Inflammatory macrophage (primary cell): ENCODE results near the gene ABLIM2.

ENCODE experiments used
- DNase-seq, 2 donors: peaks; one replicate each; pipeline ENCODE4 v3.0.0-alpha.2; 2020 to 2022

Gene ABLIM2

DNA sequence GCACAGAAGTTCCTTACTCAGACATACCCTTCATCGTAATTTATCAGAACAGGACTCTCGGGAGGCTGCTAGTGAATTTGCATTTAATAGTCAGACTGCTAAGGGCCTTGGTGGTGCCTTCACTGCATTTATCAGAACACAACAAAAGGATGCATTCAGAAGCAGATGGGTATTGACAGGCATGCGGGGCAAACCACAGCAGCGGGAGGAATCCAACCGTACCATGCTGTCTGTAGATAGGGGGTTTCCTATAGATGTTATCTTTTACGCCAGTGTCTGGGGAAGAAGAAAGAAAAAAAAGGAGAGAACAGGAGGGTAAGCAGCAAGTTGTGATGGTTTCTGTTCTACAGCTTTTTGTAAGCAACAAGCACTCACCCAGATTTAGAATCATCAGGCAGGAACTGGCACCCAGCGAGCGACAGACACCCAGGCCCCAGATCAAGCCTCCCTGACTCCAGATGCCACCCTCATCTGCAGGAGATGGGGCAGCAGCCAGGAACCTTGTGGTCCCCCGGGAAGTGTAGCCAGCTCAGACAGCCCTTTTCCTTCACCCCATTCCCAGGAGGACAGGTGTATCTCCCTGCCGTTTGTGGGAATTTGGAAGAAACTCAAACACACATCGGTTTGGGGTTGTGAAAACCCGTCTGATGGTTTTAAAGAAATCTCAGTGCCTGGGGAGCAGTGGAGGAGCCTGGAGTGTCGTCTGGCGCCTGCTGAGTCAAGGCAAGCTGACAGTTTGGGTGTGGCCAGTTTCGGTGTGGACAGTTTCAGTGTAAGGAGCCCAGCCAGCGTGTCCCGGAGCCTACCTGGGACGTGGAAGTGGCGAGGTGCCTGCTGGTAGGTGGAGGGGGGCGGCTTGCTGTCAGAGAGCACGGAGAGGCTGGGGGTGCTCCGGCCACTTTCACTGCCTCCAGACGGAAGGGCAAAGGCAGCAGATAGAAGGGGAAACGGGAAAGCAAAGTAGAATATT lies 138.9 kb downstream of the ABLIM2 start:
- no peak for DNase-seq

- DNase-seq, result no peak
Observed at GRCh38 chr4:8016527-8016926, 142.1 kb downstream of the ABLIM2 start.

GRCh38 chr4:8015512-8015911 lies 143.1 kb downstream of the ABLIM2 start:
- no peak for DNase-seq

DNA sequence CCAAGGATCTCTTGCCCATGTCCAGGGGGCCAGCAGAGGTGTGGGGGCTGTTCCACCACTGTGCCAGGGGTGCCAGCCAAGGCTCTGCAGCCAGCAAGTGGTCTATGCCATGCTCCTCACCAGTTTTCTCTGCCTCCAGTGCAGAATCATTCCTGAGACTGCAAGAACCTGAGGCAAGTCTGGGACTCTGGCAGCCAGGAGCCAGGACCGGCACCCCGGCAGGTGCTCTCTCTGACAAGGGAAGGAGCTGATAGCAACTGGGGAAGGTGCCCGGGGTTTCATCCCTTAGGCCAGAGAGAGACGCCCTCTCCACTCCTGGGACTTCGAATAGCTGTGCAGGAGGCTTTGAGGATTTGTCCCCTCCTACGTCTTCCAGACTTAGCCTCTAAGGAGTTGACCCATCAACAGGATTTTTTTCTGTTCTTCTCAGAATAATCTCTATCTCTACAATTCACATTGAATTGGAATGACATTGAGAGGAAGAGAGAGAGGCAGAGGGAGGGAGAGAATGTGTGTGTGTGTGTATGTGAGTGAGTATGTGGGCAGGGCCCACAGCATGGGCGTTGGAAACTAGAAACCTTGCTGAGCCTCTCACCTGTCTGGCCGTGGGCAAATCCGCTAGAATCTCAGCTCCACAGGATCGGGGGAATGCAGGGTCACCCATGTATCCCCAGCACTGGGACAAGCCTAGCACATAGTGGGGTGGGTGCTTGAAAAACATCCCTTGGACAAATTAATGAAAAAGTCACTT lies 144.5 kb downstream of the ABLIM2 start:
- no peak for DNase-seq

DNA sequence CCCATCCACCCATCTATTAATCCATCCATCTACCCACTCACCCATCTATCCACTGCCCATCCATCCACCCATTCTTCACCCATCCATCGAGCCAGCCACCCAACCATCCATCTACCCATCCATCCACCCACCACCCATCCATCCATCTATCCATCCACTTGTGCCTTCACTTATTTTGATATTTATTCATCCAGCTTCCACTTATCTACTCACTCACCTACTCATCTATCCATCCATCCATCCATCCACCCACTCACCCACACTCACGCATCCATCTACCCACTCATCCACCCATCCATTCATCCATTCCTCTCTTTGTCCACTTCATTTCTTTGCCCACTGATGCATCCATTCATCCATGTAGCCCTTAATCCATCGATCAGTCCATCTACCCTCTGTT lies 146.1 kb downstream of the ABLIM2 start:
- no peak for DNase-seq

- DNase-seq, result no peak
Observed at GRCh38 chr4:8010618-8011017, 148.0 kb downstream of the ABLIM2 start.

GRCh38 chr4:8009710-8010511 lies 148.7 kb downstream of the ABLIM2 start:
- DNase-seq, result no peak

DNA sequence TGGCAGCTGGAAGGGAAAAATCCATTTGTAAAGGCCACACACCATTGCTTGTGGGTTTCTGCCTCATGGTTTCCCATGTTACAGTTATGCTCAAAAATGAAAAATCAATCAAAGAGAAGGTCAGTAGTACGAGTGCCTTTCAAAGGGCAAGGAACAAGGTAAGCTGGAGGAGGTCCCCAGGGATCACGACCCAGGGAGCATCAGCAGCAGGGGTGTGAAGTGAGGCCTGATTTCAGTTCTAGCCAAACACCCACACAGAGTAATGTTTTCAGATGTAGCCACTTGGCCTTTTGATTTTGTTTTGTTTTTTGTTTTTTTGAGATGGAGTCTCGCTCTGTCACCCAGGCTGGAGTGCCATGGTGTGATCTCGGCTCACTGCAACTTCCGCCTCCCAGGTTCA lies 149.5 kb downstream of the ABLIM2 start:
- DNase-seq, result no peak

GRCh38 chr4:8008391-8008790 lies 150.2 kb downstream of the ABLIM2 start:
- no peak for DNase-seq

DNA sequence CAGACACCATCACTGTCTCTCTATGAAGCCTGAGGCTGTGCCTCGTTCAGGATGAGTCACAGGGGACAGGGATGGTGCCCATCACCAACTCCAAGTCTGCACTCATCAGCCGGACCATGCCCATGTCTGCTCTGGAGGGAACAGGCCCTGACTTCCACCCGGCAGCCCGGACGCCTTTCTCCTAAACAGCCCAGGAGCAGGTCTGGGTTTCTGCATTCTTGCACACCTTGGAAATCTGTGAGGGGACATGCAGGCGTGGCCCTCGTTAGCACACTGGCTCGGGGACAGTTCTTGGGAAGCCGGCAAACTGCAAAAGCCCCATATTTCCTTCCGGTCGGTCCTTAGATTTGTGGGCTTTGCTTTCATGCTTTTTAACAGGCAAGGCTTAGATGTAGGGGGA lies 151.0 kb downstream of the ABLIM2 start:
- no peak for DNase-seq

GRCh38 chr4:8006471-8006870 lies 152.1 kb downstream of the ABLIM2 start:
- DNase-seq, result no peak

GRCh38 chr4:8005814-8006215 lies 152.8 kb downstream of the ABLIM2 start:
- DNase-seq, result no peak

DNA sequence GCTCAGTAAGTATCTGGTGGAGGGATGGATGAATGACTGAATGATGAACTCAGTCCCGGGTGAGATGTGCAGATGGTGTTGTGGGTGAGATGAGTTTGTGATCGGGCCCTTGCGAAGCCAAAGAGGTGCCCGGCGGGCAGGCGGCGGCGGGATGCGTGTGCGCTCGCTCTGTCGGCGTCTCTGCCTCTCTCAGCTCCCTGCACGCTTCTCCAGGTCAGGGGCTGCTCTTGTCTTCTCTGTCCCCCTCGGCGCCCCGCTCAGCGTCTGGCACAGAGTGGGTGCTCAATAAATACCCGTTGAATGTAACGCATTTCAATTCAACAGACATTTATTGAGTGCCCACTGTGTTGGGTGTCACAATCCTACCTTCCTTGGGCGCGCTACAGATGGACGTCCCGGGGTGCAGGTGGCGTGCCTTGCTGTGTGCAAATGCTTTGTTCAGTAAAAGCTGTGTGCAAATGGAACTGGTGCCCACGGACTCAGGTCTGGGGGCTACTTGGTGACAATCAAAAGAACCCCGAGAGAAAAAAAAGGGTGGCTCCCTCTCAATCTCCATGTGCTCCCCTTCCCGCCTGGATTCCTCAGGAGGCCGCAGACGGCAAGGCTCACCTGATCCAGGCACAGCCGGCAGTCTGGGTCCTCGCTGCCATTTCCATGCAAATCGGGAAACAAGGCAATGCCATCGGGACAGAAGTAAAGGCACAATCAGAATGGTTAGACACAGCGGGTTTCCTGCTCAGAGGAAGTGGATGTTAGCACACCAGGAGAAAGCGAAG lies 153.4 kb downstream of the ABLIM2 start:
- no peak for DNase-seq

- no peak for DNase-seq
Observed at GRCh38 chr4:8004066-8004465, 154.5 kb downstream of the ABLIM2 start.

GRCh38 chr4:8002525-8003309 lies 155.9 kb downstream of the ABLIM2 start:
- no peak for DNase-seq

GRCh38 chr4:8001564-8002355 lies 156.9 kb downstream of the ABLIM2 start:
- no peak for DNase-seq

GRCh38 chr4:8000721-8001491 lies 157.7 kb downstream of the ABLIM2 start:
- no peak for DNase-seq

- no peak for DNase-seq
Observed at GRCh38 chr4:8000247-8000646, 158.4 kb downstream of the ABLIM2 start.

DNA sequence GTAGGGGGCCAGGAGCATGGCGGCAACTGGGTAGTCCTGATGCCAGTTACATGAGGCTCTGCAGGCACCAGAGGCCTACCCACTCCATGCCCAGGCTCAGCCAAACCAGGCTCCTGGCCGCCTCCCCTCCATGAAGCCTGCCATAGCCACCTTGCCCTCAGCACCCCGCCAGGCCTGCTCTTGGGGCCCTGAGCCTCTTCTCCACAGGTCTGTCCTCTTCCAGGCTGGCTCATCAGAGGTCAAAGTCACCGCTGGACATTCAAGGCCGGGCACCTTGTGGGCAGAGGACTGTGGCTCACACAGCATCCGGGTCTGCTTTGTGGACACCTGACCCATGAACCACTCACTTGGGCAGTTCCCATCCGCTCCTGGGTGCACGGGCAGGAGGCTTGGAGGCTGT lies 158.9 kb downstream of the ABLIM2 start:
- DNase-seq, result no peak

GRCh38 chr4:7999279-7999678 lies 159.3 kb downstream of the ABLIM2 start:
- DNase-seq, result no peak
